HepG2 (cell line): ENCODE data around the gene PFDN5. TPM values are rescaled to one million over a fixed set of nuclear protein-coding genes. Genes with fewer than 3 reads are reported as not detected.

Experiments
- FOXM1 ChIP-seq: sonication (generic); formaldehyde crosslinking; IDR thresholded peaks from 2 replicates; pipeline ENCODE4 v1.5.0; 2020; ENCODE audit warnings: missing genetic modification reagents
- GABPB1 ChIP-seq: IDR thresholded peaks from 2 replicates; pipeline ENCODE4 v1.6.1; 2016; ENCODE audit warnings: mild to moderate bottlenecking, missing genetic modification reagents, moderate library complexity, missing compliant biosample characterization
- JUND ChIP-seq: sonication (generic); formaldehyde crosslinking; IDR thresholded peaks from 2 replicates; pipeline ENCODE4 v1.8.0; 2022; ENCODE audit warnings: mild to moderate bottlenecking, missing genetic modification reagents
- RAD51 ChIP-seq: fragments of 450-650 bp; IDR thresholded peaks from 2 replicates; pipeline ENCODE4 v1.6.1; 2016; ENCODE audit warnings: borderline replicate concordance
- SALL2 ChIP-seq: sonication (generic); formaldehyde crosslinking; IDR thresholded peaks from 2 replicates; pipeline ENCODE4 v1.8.1; 2023; ENCODE audit warnings: mild to moderate bottlenecking, missing genetic modification reagents, inconsistent platforms
- SOX13 ChIP-seq, 3 experiments: fragments of 450-650 bp in 1 of 3; sonication (generic) in 1 of 3; formaldehyde crosslinking in 1 of 3; IDR thresholded peaks in 2 of 3; conservative IDR thresholded peaks in 1 of 3; 2 replicates each; pipeline versions ENCODE4 v1.5.0 to v1.6.1; 2016 to 2020; ENCODE audit warnings: antibody characterized with exemption in 1 of 3, mild to moderate bottlenecking in 1 of 3, missing compliant biosample characterization in 1 of 3, missing genetic modification reagents in 1 of 3, moderate library complexity in 1 of 3
- SOX6 ChIP-seq, 2 experiments: fragments of 450-650 bp in 1 of 2; sonication (generic) in 1 of 2; formaldehyde crosslinking in 1 of 2; IDR thresholded peaks; 2 replicates each; pipeline versions ENCODE4 v1.4.0 to v1.6.1; 2017 to 2020; ENCODE audit warnings: antibody characterized with exemption in 1 of 2, mild to moderate bottlenecking in 1 of 2, missing genetic modification reagents in 1 of 2
- XBP1 ChIP-seq: sonication (generic); formaldehyde crosslinking; IDR thresholded peaks from 2 replicates; pipeline ENCODE4 v1.5.0; 2020; ENCODE audit warnings: missing genetic modification reagents
- YY1 ChIP-seq: IDR thresholded peaks from 2 replicates; pipeline ENCODE4 v1.6.1; 2011; ENCODE audit warnings: low read length, low read depth, moderate library complexity, mild to moderate bottlenecking; ENCODE audit not compliant: insufficient read depth, insufficient replicate concordance
- ZC3H13 ChIP-seq: sonication (generic); formaldehyde crosslinking; IDR thresholded peaks from 2 replicates; pipeline ENCODE4 v1.8.1; 2023; ENCODE audit warnings: mild to moderate bottlenecking, missing genetic modification reagents, moderate library complexity
- ZFP36 ChIP-seq: fragments of 150-350 bp; IDR thresholded peaks from 2 replicates; pipeline ENCODE4 v1.6.1; 2018; ENCODE audit warnings: borderline replicate concordance, low read length, low read depth; ENCODE audit not compliant: partially characterized antibody
- ZMYM3 ChIP-seq: sonication (generic); formaldehyde crosslinking; IDR thresholded peaks from 2 replicates; pipeline ENCODE4 v1.5.1; 2020; ENCODE audit warnings: mild to moderate bottlenecking, missing genetic modification reagents
- ZNF143 ChIP-seq: sonication (generic); formaldehyde crosslinking; IDR thresholded peaks from 2 replicates; pipeline ENCODE4 v1.4.0; 2020; ENCODE audit warnings: missing genetic modification reagents
- ZNF331 ChIP-seq: sonication (generic); formaldehyde crosslinking; IDR thresholded peaks from 2 replicates; pipeline ENCODE4 v1.4.0; 2020; ENCODE audit warnings: missing genetic modification reagents
- ZSCAN20 ChIP-seq: sonication (generic); formaldehyde crosslinking; IDR thresholded peaks from 2 replicates; pipeline ENCODE4 v1.4.0; 2020; ENCODE audit warnings: missing genetic modification reagents, mild to moderate bottlenecking, borderline replicate concordance
- polyA plus RNA-seq, 8 experiments: library from polyadenylated mRNA; depleted of rRNA in 3 of 8; stranded (reverse) in 7 of 8; unstranded in 1 of 8; fragments of >200 nt; fragmentation: Illumina TruSeq in 4 of 8; extraction: Trizol in 4 of 8; gene quantifications; 2 replicates each; pipeline versions ENCODE4 v1.2.1 to v1.2.3, GENCODE V29; 2011 to 2016; ENCODE audit warnings: low read depth in 4 of 8, missing spikeins in 1 of 8, mixed read lengths in 1 of 8; ENCODE audit not compliant: insufficient read depth in 1 of 8
- total RNA-seq, 5 experiments: library from RNA; depleted of rRNA; stranded (reverse); fragments of >200 nt; fragmentation: Illumina TruSeq; extraction: Trizol; gene quantifications; 2 replicates each; pipeline ENCODE4 v1.2.3, GENCODE V29; 2016; ENCODE audit warnings: low read depth in 1 of 5
- TF ChIP-seq, protein P1 (sequence below): sonication (generic); formaldehyde crosslinking; IDR thresholded peaks from 2 replicates; pipeline ENCODE4 v1.8.0; 2022; ENCODE audit warnings: missing genetic modification reagents, mild to moderate bottlenecking, inconsistent platforms, borderline replicate concordance
- TF ChIP-seq, protein P2 (sequence below): IDR thresholded peaks from 2 replicates; pipeline ENCODE4 v1.4.0; 2020; ENCODE audit warnings: mild to moderate bottlenecking, missing genetic modification reagents
- TF ChIP-seq, protein P3 (sequence below): sonication (generic); formaldehyde crosslinking; IDR thresholded peaks from 2 replicates; pipeline ENCODE4 v1.5.0; 2020; ENCODE audit warnings: mild to moderate bottlenecking, missing genetic modification reagents

PFDN5 gene
- total and polyA plus RNA-seq, 2 of the 13 experiments (the other 11 are each of a cell fraction or from before 2014, with no cell fraction given), result 449 to 462 TPM

DNA sequence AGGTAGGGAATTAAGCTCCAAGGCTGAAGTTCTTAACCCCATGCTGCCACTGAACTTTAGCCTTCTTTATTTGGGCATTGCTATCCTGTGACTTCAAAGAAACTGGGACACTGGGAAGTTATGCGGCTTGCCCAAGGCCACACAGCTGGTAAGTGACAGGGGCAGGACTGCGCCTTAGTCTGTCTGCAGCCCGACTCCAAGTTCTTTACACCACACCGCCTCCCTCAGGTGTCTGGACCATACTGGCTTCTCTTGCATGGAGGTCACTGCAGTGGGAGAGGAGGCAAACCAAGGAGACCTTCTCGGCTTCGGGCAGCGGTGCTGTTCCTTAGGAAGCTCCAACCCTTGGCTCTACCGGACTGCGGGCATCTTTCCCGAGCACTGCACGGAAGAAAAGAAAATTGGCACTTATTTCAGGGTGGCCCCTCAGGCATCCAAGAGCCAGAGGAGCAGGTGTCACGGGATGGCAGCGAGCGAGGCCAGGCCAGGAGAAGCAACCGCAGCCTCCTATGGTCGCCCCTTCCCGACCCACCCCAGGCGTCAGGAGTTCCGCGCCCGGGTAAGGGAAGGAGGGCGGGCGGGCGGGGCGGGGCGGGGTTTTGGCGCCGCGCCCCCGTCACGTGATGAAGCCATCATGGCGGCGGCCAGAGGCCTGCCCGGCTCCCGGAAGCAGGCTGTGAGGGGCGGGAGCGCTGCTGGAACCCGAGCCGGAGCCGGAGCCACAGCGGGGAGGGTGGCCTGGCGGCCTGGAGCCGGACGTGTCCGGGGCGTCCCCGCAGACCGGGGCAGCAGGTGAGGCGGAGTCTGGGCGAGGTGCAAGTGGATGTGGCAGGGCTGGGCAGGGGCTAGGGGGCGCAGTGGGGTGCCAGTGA, 43.6 kb upstream of the PFDN5 start (continued):
- TF ChIP-seq, protein P1, sequence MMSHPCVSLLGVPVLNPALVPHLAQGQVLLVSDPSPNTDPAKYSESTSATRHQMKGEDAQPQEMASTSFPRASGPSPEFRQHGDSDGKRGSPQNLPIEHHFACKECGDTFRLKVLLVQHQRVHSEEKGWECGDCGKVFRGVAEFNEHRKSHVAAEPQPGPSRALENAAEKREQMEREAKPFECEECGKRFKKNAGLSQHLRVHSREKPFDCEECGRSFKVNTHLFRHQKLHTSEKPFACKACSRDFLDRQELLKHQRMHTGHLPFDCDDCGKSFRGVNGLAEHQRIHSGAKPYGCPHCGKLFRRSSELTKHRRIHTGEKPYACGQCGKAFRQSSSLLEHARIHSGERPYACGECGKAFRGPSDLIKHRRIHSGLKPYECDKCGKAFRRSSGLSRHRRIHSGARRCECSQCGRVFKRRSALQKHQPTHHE (CRISPR knock-in tag), result peak; percentile 76; the same call in 1 of the 2 replicates
- TF ChIP-seq SOX6 (IDR thresholded peaks at IDR 0.05) (no peak), SOX6 (CRISPR knock-in tag; IDR thresholded peaks at IDR 0.05) (peak; percentile 45), ZNF331 (CRISPR knock-in tag) (peak; percentile 65), FOXM1 (no peak), RAD51 (peak; percentile 57; the same call in 1 of the 2 replicates), JUND (CRISPR knock-in tag) (no peak), SALL2 (CRISPR knock-in tag) (peak; percentile 50; the same call in 1 of the 2 replicates), YY1 (peak; percentile 95), ZSCAN20 (0 out of 2 replicates have a peak, but pooled peaks have one; percentile 35), XBP1 (CRISPR knock-in tag) (0 out of 2 replicates have a peak, but pooled peaks have one; percentile 44), ZC3H13 (0 out of 2 replicates have a peak, but pooled peaks have one; percentile 57), ZFP36 (no peak), ZMYM3 (CRISPR knock-in tag) (peak; percentile 28; the same call in 1 of the 2 replicates), GABPB1 (CRISPR knock-in tag) (peak; percentile 90), ZNF143 (CRISPR knock-in tag) (peak; percentile 2; the same call in 1 of the 2 replicates), SOX13 (IDR thresholded peaks at IDR 0.05) (no peak), SOX13 (CRISPR knock-in tag; conservative IDR thresholded peaks at IDR 0.05 in 1 of 2, IDR thresholded peaks at IDR 0.05 in 1 of 2) (0 out of 4 replicates have a peak, but pooled peaks of 1 of the 2 experiments have one; percentile 31)
- TF ChIP-seq, protein P2, sequence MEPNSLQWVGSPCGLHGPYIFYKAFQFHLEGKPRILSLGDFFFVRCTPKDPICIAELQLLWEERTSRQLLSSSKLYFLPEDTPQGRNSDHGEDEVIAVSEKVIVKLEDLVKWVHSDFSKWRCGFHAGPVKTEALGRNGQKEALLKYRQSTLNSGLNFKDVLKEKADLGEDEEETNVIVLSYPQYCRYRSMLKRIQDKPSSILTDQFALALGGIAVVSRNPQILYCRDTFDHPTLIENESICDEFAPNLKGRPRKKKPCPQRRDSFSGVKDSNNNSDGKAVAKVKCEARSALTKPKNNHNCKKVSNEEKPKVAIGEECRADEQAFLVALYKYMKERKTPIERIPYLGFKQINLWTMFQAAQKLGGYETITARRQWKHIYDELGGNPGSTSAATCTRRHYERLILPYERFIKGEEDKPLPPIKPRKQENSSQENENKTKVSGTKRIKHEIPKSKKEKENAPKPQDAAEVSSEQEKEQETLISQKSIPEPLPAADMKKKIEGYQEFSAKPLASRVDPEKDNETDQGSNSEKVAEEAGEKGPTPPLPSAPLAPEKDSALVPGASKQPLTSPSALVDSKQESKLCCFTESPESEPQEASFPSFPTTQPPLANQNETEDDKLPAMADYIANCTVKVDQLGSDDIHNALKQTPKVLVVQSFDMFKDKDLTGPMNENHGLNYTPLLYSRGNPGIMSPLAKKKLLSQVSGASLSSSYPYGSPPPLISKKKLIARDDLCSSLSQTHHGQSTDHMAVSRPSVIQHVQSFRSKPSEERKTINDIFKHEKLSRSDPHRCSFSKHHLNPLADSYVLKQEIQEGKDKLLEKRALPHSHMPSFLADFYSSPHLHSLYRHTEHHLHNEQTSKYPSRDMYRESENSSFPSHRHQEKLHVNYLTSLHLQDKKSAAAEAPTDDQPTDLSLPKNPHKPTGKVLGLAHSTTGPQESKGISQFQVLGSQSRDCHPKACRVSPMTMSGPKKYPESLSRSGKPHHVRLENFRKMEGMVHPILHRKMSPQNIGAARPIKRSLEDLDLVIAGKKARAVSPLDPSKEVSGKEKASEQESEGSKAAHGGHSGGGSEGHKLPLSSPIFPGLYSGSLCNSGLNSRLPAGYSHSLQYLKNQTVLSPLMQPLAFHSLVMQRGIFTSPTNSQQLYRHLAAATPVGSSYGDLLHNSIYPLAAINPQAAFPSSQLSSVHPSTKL (CRISPR knock-in tag), result peak; percentile 41
- TF ChIP-seq, protein P3, sequence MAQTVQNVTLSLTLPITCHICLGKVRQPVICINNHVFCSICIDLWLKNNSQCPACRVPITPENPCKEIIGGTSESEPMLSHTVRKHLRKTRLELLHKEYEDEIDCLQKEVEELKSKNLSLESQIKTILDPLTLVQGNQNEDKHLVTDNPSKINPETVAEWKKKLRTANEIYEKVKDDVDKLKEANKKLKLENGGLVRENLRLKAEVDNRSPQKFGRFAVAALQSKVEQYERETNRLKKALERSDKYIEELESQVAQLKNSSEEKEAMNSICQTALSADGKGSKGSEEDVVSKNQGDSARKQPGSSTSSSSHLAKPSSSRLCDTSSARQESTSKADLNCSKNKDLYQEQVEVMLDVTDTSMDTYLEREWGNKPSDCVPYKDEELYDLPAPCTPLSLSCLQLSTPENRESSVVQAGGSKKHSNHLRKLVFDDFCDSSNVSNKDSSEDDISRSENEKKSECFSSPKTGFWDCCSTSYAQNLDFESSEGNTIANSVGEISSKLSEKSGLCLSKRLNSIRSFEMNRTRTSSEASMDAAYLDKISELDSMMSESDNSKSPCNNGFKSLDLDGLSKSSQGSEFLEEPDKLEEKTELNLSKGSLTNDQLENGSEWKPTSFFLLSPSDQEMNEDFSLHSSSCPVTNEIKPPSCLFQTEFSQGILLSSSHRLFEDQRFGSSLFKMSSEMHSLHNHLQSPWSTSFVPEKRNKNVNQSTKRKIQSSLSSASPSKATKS (CRISPR knock-in tag), result no peak
